HG02970 (cell line): Measurements from ENCODE around the gene AJM1.

Experiments used
- ATAC-seq: cut with Tn5 transposase; IDR thresholded peaks from one replicate; pipeline ENCODE4 v1.9.1; 2021; ENCODE audit warnings: mild to moderate bottlenecking, moderate library complexity, moderate number of reproducible peaks; ENCODE audit not compliant: unreplicated experiment, low FRiP score

Gene AJM1

DNA sequence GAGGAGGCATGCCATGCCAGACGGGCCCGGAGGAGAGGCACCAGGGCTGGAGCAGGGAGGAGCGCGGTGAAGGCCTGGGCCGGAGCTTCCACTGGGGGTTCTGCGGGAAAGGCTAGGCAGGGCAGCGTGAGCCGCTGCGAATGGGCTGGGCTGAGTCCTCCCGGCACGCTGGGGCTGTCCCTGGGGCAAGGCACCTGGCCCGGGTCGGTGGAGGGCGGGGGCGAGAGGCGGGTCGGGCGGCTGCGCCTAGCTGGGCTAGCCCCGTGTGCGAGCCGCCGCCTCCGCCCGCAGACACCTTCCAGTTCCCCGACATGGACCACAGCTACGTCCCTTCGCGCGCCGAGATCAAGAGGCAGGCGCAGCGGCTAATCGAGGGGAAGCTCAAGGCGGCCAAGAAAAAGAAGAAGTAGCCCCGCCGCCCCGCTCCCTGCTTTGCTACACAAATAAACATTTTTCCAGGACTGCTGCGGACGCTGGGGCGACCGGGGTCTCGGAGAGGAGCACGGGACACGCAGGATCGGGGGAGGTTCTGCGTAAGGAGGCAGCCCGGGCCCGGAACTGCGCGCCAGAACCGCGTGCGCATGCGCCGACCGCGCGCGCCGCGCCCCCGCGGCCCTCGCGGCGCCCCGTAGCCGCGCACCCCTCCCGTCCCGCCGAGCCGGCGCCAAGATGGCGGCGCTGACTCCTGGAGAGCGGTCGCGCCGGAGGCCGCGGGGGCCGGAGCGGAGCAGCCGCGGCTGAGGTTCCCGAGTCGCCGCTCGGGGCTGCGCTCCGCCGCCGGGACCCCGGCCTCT, 34.8 kb upstream of the AJM1 start, which contains the start of gene RABL6:
Gene RABL6, plus strand, starts transcription at position 668 of the 794 bp plus-strand sequence. CDS start 249 bp downstream, outside the sequence.
- ATAC-seq: peak; percentile 72

DNA sequence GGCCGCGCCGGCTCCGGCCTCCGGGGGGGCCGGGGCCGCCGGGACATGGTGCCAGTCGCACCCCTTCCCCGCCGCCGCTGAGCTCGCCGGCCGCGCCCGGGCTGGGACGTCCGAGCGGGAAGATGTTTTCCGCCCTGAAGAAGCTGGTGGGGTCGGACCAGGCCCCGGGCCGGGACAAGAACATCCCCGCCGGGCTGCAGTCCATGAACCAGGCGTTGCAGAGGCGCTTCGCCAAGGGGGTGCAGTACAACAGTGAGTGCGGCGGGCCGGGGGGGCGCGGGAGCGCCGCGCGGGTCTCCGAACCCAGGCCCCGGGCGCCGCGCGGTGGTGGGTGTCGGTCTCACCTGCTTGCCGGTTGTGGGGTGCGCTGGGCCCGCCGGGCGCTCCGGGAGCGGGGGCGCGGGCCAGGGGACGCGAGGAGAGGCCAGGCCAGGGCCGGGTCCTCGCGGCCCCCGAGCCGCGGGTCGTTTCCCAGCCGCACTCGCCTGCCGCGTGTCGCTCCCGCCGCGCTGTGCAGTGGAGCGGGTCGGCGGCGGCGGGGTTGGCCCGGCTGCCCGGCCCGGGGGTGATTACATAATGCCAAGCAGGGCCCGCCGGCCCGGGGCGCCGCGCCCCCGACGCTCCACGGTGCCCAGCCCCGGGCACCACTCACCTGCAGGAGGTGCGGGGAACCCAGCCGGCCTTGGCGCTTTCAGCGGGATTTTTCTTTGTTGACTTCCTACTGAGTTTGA, 34.0 kb upstream of the AJM1 start:
- ATAC-seq: peak; percentile 37

DNA sequence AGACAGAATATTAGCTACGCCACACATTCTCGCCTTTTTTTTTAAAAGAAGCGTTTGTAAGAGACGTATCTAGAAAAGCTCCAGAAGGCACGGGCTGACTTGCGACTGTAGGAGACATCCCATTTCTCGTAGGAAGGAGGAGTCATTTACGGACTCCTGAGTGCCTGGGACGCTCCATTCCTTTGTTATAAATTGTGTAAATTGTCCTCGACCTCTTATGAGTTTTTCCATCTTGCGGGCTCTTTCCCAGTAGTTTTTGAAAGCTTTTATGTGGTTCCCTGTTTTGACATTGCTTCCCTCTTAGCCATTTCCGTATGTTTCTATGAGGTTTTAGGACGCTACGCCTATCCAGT, 33.5 kb upstream of the AJM1 start:
- no peak for ATAC-seq

DNA sequence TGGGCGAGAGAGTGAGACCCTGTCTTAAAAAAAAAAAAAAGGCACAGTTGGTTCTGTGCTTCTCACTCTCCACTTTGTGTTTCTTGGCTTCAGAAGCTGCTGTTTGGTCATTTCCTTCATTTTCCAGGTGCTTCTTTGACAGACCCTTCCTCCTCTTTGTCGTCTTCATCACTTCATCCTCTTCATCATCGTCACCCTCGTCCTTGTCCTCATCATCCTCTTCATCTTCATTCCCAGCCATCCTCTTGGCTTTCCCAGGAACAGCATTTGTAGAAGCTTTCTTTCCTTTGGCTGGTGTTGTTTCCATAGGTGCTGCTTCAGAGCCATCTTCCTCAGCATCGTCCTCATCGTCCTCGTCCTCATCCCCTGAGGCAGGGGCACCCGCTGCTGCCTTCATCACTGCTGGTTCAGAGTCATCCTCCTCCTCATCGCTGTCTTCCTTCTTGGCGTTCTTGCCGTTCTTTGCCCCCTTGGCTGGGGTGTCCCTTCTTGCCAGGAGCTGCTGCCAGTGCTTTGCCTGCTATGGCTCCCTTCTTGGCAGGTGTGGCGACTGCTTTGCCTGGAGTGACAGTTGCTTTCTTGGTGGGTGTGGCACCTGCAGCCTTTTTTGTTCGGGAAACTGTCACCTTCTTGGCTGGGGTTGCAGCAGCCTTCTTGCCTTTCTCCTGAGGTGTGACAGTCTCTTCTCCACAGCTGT, 27.4 kb upstream of the AJM1 start:
- no peak for ATAC-seq

DNA sequence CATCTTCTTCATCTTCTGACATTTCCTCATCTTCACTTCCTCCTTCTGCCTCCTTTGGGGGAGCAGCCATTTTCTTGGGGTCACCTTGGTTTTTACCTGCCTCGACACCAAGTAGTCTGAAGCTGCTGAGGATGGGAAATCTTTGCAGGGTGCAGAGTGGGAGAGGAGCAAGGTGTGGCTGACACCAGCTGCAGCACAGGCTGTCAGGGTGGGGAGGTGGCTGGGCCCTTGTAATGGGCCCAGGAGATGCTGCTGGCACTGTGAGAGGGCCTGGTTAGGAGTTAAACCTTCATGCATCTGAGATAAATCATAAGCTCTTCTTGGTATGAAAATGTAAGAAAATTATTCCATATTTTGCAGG, 26.9 kb upstream of the AJM1 start:
- ATAC-seq: no peak

DNA sequence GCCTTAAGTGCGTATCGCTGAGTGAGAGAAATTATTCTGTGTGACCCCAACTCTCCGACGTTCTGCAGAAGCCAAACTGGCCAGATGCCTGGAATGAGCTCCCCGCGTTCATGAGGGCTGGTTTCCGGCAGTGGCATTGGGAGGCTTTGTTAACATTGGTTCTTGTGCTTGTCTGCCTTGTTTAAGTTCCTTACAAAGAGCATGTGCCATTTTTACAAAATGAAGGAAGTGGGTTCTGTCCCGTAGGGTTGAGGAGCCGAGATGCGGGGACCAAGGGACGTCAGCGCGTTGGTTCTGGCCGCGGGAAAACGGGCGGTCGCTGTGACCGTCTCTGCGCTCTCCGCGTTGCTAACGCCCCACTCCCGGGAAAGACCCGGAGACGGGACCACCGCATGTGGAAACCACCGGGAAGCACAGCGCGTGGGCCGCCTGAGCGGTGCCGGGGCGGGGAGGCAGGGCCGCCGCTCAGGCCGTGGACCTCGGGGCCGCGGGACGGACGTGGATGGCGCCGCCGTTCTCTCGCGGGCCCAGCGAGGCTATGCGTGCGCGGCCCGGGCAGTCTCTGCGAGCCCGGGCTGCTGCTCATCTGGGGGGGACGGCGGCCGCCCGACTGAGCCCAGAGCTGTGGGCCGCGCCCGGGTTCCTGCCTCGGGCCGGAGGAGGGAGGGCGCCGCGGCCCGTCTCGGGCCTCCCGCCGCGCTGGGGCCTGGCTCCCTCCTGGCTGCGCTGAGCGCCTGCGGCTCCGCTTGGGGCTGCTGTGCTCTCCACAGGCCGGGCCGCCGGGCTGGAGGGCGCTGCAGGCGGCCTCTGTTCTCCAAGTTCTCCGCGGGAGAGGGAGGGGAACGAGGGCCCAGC, 21.1 kb upstream of the AJM1 start:
- ATAC-seq: no peak

DNA sequence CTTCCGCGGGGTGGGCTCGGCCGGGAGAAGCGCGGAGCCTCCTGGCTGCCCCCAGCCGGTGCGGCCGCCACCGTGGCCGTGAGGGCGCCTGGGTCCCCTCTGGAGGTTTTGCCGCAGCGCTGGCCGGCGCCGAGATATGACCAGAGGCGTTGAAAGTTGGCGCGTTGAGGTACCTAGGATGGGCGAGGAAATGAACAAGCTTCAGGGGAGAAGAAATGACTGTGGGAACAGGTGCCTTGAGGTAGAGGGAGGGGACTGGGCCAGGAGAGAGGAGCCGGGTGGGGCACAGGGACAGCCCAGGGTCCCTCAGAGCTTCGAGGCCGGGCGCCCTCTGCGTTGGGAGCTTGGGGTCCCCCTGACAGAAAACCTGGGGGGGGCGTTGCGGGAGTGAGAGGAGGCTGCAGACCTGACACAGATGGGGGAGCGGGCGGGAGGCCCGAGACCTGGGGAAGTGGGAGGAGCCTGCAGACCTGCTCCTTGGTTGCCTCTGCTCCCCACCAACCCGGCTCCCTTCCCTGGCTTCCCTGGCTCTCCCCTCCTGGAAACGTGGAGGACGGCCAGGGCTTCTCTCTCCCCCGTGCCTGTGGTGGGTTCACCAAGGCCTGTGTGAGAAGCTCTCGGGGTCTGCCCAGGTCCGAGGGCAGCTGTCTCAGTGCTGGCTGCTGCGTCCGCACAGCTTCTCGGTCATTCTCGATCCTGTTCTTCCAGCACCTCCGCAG, 20.3 kb upstream of the AJM1 start:
- ATAC-seq: no peak

DNA sequence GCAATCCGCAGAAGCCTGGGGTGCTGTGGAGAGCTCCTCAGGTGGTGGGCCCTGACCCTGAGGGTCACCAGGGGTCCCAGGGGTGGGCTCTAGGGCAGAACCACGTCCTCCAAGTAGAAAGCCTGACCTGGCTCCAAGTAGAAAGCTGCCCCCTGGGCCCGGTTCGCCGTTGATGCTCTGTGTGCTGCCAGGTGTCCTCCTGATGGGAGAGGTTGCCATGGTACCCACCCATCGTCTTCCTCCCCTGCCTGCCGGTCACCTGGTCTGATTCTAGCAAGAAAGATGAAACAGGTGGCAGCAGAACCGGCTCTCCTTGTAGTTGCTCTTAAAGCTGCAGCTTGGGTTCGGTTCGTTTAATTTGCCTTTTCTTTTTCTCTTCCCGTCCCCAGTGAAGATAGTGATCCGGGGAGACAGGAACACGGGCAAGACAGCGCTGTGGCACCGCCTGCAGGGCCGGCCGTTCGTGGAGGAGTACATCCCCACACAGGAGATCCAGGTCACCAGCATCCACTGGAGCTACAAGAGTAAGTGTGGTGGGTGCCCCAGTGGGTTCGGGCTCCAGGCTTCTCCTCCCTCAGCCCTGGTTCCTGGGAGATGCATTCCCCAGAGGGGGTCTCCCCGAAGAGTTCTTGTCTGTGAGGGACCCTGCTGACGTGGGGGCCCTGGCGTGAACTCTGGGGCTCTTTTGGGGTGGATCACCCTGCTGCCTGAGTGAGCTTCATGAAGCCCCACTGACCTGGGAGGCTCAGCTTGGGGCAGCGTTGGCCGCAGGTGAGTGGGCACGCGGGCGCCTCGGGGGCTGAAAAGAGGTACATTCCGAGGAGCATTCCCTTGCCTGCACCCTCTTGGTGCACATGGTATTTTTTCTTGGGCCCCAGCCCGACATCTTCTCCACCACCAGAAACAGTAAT, 18.9 kb upstream of the AJM1 start:
- ATAC-seq: no peak

DNA sequence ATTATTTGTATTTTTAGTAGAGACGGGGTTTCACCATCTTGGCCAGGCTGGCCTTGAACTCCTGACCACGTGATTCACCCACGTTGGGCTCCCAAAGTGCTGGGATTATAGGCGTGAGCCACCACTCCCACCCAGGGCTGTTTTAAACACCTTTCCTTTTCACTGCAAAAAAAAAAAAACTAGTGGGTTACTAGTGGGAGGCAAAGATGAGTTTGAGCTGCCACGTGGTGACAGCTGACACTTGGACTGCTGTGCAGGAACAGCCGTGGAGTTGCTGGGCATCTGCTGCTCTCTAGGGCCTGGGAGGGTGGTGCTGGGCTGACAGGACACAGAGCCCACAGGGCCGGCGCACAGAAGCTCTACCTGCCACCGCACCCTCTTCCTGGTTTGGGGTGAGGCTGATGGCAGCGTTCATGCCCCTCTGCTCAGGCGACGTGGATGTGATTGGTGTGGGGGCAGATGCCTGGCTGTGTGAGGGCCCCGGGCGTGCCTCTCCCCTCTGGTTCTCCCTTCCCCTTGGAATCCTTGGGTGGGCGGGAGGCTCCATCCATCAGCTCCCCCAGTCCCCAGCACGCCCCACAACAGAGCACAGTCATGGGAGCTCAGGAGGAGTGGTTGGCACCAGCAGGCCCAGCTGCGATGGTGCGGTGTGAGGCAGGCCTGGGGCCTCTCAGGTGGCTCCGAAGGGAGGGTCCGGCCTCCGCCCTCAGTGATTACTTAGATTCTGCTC, 17.6 kb upstream of the AJM1 start:
- ATAC-seq: no peak

DNA sequence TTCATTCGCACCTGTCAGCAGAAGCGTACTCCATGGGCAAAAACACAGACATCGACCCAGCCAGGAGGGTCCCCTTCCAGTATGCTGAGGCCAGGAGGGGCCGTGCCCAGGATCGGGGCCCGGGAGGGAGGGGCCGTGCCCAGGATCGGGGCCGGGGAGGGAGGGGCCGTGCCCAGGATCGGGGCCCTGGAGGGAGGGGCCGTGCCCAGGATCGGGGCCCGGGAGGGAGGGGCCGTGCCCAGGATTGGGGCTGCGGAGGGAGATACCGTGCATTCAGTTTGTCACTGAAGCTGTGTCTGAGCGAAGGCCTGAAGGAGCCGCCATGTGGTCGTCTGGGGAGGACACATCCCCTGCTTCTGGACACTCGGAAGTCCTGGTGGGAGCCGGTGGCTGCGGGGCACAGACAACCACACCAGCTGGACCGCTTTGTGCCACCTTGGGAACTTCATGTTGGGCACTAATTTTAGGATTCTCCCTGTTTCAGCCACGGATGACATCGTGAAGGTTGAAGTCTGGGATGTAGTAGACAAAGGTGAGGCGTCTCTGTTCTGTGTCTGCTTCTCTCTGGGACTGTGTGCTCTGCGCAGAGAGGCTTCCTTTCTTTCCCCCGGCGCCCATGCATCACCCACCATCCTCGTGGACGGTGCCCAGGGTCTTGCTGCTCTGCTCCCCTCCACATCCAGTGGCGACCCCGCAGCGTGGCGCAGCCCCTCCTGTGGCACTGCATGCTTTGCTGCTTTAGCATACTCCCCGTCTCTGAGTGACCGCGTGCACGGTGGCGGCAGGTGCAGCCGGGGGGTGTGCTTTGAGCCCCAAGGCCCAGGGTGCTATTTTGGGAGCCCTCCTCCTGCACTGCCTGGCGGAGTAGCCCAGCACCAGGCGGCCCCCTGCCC, 16.7 kb upstream of the AJM1 start:
- ATAC-seq: no peak

DNA sequence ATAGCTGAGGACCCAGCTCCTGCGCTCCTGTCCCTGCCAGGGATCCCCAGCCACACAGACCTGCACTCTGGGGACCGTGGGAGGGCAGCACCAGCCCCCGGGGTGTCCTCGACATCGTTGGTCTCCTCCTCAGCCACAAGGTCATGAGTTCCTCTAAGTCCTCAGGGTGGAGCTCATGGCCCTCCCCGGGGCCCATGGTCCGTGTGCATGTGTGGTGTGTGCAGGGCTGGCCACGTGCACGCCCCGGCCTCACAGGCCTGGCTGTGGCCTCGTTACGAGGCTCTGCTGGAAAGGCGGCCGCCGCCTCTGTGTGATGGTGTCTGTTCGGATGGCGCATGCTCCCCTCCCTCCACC, 16.1 kb upstream of the AJM1 start:
- no peak for ATAC-seq

DNA sequence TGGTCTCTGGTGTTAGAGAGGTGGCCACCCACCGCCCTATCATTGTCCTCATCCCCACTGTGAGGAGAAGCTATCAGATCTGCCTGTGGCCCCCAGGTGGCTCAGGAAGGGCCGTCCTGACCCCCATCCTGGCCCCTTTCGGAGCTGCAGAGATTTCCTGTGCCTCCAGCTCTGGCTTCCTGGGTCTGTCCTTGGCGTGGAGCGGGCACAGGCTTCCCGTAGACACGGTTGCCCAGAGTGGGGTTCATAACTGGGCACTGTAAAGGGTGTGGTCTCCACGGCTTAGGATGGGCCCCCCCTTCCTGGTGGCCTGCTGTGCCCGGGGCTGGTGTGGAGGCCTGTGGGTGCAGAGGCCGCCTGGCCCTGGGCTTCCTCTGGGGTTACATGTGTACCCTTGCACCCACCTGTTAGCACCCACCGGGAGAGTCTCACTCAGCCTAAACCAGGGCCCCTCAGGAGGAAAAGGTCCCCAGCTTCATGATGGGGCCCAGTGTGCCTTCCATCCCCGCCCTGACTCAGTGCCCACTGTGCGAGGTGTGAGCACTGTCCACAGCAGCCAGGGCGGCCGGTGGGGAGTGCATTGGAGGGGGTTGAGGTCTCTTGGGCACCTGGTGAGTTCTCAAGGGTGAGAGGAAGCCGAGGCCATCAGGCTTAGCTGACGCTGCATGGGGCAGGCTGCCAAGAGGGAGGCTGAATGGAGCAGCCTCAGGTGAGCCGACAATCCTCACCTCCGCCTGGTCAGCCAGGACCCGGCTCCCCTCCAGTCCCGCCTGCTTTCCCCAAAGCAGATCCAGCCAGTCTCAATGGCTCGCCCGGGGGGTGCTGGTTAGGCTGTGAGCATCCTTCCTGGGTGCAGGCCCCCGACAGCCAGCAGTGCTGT, 15.3 kb upstream of the AJM1 start:
- ATAC-seq: no peak

DNA sequence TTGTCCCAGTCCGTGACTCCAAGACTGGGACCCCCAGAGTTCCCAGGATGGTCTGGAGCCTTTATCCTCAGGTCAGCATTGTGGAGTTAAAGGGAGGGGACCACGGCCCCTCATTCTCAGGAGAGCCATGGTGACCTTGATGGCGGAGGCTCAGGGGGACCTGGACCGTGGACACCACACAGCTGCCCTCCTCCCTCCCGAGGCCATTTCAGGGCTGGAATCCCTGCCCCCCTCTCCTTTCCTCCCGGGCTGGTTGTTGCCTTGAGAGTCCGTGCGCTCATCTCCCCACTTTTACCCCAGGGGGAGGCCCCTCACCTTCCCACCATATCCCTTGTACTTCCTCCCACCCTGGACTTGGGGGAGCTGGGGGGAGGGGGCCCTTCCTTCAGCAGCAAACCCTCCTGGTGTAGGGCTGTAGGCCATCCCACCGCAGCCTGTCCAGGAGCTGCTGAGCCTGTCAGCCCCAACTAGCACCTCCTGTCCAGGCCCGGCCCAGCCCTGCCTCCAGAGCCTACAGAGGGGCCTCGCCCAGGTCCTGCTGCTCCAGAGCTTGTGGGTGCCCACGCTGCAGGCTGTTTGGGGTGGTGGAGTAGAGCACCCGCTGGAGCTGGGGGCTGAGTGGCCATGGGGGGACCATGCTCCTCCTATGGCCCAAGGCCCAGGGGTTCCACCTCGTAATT, 14.3 kb upstream of the AJM1 start:
- no peak for ATAC-seq

DNA sequence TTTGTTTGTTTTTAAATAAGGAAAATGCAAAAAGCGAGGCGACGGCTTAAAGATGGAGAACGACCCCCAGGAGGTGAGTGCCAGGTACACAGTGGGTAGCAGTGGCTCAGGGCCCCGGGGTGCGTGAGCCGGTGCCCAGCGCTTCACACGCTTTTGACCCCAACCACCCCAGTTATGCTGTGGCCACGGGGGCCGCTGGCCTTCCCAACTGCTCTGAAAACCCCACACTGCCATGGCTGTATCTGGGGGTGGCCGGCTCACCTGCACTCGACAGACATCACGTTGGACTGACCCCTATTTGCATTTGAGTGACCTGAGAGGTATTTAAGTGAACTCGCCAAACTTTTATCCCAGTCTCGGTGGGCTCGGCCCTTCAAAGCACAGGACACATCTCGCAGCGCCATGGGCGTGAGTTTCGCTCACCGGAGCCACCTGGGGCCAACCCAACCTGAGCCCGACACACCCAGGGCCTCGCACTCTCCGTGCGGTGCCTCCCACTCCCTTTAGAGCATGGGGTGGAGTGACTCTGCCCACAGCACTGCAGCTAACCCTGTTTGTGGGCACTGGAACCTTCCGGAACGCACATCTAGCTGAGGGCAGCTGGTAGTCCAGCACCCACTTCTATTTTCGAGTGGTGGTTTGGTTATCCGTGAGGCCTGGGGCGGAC, 13.7 kb upstream of the AJM1 start:
- ATAC-seq: no peak

DNA sequence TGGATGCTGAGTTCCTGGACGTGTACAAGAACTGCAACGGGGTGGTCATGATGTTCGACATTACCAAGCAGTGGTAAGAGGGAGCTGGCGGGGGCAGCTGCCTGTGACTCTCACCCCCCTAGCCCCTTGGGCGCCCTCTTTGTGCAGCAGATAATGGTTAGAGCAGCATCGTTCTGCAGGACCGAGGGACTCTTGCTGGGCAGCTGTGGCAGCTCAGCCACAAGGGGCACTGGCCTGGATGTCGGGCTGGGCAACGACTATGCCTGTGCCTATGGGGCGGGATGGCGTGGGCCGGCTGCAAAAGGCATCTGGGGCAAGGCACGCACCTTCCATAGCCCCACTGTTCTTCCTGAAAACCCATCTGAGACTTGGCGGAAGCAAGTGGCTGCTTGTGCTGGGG, 12.9 kb upstream of the AJM1 start:
- ATAC-seq: no peak
